Jurkat, Clone E6-1 (cell line): ENCODE results near the gene HNRNPDL.
"Not testable (repeated sequence)": the region's sequence is repeated elsewhere in the genome, so short reads cannot be mapped to it uniquely, and the experiment has no call there.

ENCODE experiments used
- DNase-seq: peaks from one replicate; pipeline ENCODE4 v3.0.0-alpha.2; 2011; ENCODE audit warnings: low read depth, low spot score
- H3K4me3 ChIP-seq: 2 replicates; pipeline ENCODE4 v1.5.1; 2011; ENCODE audit warnings: mild to moderate bottlenecking, low read length, control low read depth, moderate library complexity

Gene HNRNPDL

DNA sequence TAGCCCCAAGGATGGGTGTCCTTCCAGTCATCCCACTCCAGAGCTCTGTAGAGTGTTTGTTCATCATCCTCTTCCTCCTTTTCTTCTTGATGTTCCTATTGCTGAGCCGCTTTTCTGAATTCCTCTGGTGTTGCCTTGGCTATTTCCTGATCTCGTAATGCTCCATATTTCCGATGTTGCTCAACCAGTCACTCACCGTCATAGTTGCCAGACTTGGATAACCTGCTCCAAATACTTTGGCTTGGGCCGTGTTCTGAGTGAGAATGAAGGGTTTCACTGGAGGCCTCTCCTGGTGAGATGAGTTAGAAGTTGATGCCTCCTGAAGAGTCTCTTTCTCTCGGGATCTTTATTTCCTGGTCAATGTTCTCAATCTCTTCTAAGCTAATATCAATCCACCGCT lies 28.7 kb downstream of the HNRNPDL start:
- H3K4me3 ChIP-seq, result no peak overlapping the region
- no peak for DNase-seq

GRCh38 chr4:82398263-82398662 lies 32.0 kb downstream of the HNRNPDL start:
- DNase-seq, result no peak
- no peak overlapping the region for H3K4me3 ChIP-seq

DNA sequence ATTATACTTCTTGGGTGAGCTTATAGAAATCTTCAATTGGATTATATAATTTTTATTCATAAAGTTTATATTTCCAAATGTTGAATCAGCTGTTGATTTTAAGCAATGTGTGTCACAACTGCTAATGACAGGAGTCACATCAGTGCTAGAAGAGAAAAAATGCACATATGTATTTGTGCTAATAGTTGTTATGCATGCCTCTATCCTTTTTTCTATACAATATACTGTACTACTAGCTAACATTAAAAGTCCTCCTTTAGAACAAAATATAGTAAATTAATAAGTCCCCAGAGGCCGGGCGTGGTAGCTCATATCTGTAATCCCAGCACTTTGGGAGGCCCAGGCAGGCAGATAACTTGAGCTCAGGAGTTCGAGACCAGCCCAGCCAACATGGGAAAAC lies 32.7 kb downstream of the HNRNPDL start:
- no peak for DNase-seq
- no peak overlapping the region for H3K4me3 ChIP-seq

- H3K4me3 ChIP-seq, result no peak overlapping the region
- no peak for DNase-seq
Observed at GRCh38 chr4:82394896-82395295, 35.4 kb downstream of the HNRNPDL start.

DNA sequence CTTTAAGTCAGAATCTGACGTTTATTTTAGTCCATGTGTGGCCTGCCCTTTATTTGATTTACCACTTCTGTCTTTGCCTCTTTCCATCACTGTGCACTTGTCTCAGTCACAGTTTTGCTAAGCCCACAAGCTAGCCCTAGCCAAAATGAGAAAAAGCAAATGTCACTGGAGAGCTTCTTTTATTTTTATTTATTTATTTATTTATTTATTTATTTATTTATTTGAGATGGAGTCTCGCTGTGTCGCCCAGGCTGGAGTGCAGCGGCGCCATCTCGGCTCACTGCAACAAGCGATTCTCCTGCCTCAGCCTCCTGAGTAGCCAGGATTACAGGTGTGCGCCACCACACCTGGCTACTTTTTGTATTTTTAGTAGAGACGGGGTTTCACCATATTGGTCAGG lies 40.2 kb downstream of the HNRNPDL start:
- DNase-seq, H3K4me3 ChIP-seq: not testable (repeated sequence)

GRCh38 chr4:82388405-82388804 lies 41.9 kb downstream of the HNRNPDL start:
- no peak overlapping the region for H3K4me3 ChIP-seq
- no peak for DNase-seq

DNA sequence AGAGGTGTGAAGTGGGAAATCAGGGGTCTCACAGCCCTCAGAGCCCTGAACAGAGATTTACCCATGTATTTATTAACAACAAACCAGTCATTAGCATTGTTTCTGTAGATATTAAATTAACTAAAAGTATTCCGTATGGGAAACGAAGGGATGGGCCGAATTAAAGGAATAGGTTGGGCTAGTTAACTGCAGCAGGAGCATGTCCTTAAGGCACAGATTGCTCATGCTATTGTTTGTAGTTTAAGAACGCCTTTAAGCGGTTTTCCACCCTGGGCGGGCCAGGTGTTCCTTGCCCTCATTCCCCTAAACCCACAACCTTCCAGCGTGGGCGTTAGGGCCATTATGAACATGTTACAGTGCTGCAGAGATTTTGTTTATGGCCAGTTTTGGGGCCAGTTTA lies 44.0 kb downstream of the HNRNPDL start:
- not testable (repeated sequence) for H3K4me3 ChIP-seq, DNase-seq

DNA sequence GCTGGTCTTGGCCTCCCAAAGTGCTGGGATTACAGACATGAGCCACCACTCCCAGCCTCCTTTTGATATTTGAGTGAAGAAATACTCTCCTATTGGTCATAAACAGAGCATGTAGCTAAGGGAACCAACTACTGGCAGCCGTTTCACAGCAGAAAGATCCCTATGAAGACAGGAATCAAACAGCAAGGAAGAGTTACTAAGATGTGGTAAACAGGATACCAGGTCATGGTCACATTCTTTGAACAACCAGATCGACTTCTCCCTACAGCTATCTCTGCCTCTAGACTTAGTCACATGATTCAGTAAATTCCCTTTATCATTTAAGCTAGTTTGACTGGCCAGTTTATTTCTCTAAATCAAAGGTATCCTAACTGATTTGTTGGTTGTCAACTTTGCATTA lies 47.5 kb downstream of the HNRNPDL start:
- no peak for DNase-seq
- no peak overlapping the region for H3K4me3 ChIP-seq

GRCh38 chr4:82381661-82382296 lies 48.5 kb downstream of the HNRNPDL start:
- H3K4me3 ChIP-seq, result no peak overlapping the region
- DNase-seq, result no peak

- no peak overlapping the region for H3K4me3 ChIP-seq
- DNase-seq, result no peak
Observed at GRCh38 chr4:82381235-82381634, 49.0 kb downstream of the HNRNPDL start.

DNA sequence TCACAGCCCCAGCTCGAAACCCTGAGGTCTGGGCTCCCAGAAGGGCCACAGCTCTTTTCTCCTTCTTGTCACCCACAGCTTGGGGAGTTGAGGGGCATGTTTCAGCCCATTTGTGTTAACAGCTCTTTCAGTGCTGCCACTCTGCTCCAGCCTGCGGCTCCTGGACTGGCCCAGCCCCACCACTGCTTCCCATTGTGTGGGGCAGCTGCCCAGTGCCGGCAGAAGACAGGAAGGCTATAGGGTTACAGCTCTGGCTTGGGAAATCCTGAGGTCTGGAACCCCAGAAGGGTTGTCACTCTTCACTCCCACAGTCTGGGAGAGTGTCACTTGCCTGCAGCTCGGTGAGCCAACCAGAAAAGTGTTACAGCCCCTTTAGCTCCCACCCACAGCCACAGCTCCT lies 49.4 kb downstream of the HNRNPDL start:
- no peak overlapping the region for H3K4me3 ChIP-seq
- no peak for DNase-seq

DNA sequence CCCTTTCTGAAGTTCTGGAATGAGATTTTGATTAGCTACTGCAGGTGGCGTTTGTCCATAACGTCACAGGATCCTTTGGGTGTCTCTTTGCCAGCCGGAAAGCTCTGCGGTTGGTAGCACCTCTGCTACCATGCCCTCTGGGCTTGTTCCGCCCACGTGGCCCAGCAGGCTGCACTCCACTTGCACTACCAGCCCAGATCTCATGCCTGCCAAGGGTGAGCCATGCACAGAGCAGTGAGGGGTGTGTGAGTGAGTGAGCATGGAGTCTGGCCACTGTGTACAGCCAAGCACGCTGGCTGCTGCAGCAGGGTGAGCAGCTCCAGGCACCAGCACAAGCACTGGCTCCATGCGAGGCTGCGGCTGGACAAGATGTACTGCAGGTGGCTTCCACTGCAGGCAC lies 49.9 kb downstream of the HNRNPDL start:
- H3K4me3 ChIP-seq, result no peak overlapping the region
- DNase-seq, result no peak

DNA sequence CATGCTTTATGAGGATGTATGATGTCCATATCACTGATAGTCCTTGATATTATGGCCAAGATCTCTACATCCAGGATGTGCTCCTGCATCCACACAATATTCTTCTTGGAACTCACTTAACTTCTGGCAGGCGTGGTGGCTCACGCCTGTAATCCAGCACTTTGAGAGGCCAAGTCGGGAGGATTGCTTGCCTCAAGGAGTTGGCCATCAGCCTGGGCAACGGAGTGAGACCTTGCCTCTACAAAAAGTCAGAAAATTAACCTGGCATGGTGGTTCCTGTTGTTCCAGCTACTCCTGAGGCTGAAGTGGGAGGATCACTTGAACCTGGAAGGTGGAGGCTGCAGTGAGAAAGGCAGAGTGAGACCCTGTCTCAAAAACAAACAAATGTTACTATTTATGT lies 54.2 kb downstream of the HNRNPDL start:
- H3K4me3 ChIP-seq, result no peak overlapping the region
- DNase-seq, result no peak

GRCh38 chr4:82373816-82374625 lies 56.2 kb downstream of the HNRNPDL start, which contains the start of gene HNRNPD:
Gene HNRNPD, minus strand, starts transcription at chr4:82373991. Its CDS starts 313 bp downstream, at chr4:82373678.
- peak; percentile 100 for DNase-seq

GRCh38 chr4:82373486-82373815 lies 56.8 kb downstream of the HNRNPDL start:
- peak overlapping the region; percentile 95 for H3K4me3 ChIP-seq
- DNase-seq, result no peak

More at GRCh38 chr4:82373816-82374625, 56.2 kb downstream of the HNRNPDL start, which contains the start of gene HNRNPD:
- H3K4me3 ChIP-seq, result peak within 1 kb of the TSS; percentile 95
